ENCODE data around the gene NEDD4. TPM values are rescaled to one million over a fixed set of nuclear protein-coding genes. Genes with fewer than 3 reads are reported as not detected.
"Not testable (repeated sequence)": the region's sequence is repeated elsewhere in the genome, so short reads cannot be mapped to it uniquely, and the experiment has no call there.

The NEDD4 gene
- total and polyA plus RNA-seq, 12 donors = 2.5 to 20.5 (median 9.5) TPM

DNA sequence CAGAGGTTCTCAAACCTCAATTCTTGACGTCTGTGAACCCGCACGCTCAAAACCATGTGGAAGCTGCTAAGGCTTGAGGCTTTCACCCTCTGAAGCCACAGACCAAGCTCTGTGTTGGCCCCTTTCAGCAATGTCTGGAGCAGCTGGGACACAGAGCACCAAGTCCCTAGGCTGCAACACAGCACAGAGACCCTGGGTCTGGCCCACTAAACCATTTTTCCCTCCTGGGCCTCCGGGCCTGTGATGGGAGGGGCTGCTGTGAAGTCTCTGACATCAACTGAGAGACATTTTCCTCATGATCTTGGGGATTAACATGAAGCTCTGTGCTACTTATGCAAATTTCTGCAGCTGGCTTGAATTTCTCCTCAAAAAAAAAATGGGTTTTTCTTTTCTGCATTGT, 21.3 kb upstream of the NEDD4 start:
- Histone ChIP-seq H3K9me3 (replicated peaks in 1 of 3) (no peaks in the 10 kb centered on the region), H3K27me3 (no peaks in the 10 kb centered on the region), H3K4me3 (no peak overlapping the region), H3K27ac (no peak overlapping the region), H3K36me3 (replicated peaks in 1 of 2) (no peaks in the 10 kb centered on the region), H3K4me1 (replicated peaks in 1 of 2) (no peaks in the 10 kb centered on the region)
- 88 to 97% (median 90%) methylated on average over 4 of the region's 4 CpGs for WGBS, 4 donors
- DNase-seq = no peak
- no peak for TF ChIP-seq POLR2A (IDR thresholded peaks at IDR 0.05)
- TF ChIP-seq, protein P1, sequence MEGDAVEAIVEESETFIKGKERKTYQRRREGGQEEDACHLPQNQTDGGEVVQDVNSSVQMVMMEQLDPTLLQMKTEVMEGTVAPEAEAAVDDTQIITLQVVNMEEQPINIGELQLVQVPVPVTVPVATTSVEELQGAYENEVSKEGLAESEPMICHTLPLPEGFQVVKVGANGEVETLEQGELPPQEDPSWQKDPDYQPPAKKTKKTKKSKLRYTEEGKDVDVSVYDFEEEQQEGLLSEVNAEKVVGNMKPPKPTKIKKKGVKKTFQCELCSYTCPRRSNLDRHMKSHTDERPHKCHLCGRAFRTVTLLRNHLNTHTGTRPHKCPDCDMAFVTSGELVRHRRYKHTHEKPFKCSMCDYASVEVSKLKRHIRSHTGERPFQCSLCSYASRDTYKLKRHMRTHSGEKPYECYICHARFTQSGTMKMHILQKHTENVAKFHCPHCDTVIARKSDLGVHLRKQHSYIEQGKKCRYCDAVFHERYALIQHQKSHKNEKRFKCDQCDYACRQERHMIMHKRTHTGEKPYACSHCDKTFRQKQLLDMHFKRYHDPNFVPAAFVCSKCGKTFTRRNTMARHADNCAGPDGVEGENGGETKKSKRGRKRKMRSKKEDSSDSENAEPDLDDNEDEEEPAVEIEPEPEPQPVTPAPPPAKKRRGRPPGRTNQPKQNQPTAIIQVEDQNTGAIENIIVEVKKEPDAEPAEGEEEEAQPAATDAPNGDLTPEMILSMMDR (IDR thresholded peaks at IDR 0.05) = no peak
- intact Hi-C loops (cut with DNase I) = no loop called here

DNA sequence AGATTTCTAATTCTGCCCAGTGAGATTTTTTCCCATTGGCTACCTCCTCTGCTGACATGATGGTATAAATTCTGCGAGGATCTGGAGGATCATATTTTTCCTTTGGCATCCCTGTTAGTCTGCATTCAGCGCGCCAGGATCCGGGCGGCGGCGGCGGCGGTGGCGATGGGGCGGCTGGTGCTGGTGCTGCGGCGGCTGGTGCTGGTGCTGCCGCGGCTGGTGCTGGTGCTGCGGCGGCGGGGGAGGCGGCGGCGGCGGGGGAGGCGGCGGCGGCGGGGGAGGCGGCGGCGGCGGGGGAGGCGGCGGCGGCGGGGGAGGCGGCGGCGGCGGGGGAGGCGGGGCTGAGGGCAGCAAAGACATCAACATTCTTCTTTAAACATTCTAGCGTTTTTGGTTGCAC, 13.6 kb upstream of the NEDD4 start:
- H3K9me3 ChIP-seq (replicated peaks in 1 of 3); H3K4me1 ChIP-seq (replicated peaks in 1 of 2); H3K36me3 ChIP-seq (replicated peaks in 1 of 2); H3K27me3 ChIP-seq; intact Hi-C loops (cut with DNase I); H3K27ac ChIP-seq: not testable (repeated sequence)
- DNase-seq = peak in 3 of 7 donors; percentile 10 to 26 (median 23)
- 53 to 91% (median 61%) methylated on average over 7 to 40 of the region's 40 CpGs for WGBS, 4 donors
- H3K4me3 ChIP-seq = peak overlapping the region in 1 of 4 donors; percentile 32

DNA sequence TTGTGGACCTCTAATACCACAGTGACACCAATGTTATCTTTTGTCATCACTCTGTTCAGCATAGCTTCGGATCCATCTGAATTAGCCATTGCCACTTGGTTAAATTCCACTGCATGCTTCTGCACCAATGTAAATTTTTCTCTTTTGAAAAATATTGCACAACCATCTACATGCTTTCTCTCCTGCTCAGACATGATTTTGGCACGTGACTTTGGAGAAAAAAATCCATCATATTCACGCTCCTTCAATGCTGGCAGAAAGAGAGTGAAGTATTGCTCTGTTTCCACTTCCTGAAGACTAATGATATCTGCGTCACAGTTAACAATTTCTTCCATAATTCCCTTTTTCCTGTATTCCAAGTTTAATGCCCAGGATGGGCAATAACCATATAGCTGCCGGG, 13.0 kb upstream of the NEDD4 start:
- H3K9me3 ChIP-seq (replicated peaks in 1 of 3); DNase-seq; intact Hi-C loops (cut with DNase I); H3K27me3 ChIP-seq; H3K4me3 ChIP-seq; H3K27ac ChIP-seq; H3K36me3 ChIP-seq (replicated peaks in 1 of 2); H3K4me1 ChIP-seq (replicated peaks in 1 of 2): not testable (repeated sequence)
- 72 to 80% (median 75%) methylated on average over 5 of the region's 5 CpGs for WGBS, 4 donors

DNA sequence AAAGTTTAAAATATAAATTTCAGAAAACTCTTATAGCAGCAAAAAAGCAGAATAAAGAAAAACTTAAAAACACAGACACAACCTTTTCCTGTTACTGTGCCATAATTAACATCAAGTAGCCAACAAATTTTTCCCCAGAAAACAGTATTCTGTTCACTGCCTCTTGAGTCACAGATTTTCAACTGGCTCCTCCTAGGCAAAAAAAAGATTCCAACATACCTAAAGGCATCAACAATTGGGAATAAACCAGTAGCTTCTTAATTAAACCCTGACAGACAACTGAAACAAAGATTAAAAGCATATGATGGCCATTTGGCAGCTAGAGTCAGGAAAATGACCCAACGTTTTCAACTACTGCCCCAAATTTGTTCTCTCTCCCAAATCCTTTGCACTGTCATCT, 10.9 kb upstream of the NEDD4 start:
- H3K9me3 ChIP-seq (replicated peaks in 1 of 3); H3K27me3 ChIP-seq; intact Hi-C loops (cut with DNase I); H3K36me3 ChIP-seq (replicated peaks in 1 of 2); H3K27ac ChIP-seq; H3K4me3 ChIP-seq; DNase-seq; H3K4me1 ChIP-seq (replicated peaks in 1 of 2): not testable (repeated sequence)
- 44 to 60% (median 52%) methylated on average over 1 of the region's 1 CpG for WGBS, 4 donors

DNA sequence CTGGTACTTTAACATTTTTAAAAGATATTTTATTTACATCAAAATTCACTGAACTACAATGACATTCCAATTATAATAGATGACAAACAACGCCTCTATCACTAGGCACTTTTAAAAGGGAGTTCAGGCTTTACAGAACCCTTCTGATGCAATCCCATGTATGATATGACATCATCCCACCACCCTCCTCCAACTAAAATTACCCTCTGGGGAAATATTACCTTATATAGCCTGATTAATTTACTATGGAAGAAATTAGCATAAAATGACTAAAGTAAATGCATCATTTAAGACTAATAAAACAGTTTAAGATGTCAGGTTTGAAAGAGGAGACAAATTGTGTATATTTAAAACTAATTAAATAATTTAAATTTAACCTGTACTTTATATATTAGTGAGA, 10.4 kb upstream of the NEDD4 start:
- 78 to 100% methylated on average over 1 of the region's 1 CpG; no CpG with 5 or more reads in 2 of the 4 donors for WGBS, 4 donors
- H3K9me3 ChIP-seq (replicated peaks in 1 of 3); DNase-seq; H3K4me1 ChIP-seq (replicated peaks in 1 of 2); H3K36me3 ChIP-seq (replicated peaks in 1 of 2); H3K27ac ChIP-seq; intact Hi-C loops (cut with DNase I); H3K4me3 ChIP-seq; H3K27me3 ChIP-seq: not testable (repeated sequence)

DNA sequence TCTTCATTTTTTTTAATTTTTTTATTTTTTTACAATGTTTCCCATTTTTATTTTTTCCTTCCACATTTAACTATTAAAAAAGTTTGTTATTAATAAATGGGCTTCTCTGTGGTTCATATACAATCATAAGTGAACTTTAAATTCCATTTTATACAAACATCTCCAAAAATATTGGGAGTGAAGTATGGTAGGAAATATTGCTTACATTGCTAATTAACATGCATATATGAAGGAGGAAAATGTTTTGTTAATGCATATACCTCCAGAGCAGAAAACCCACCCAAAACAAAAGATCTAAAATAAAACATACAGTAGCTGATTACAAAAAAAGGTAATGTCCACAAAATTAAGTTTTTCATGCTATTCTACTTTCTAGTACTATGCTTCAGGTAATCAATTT, 9.9 kb upstream of the NEDD4 start:
- H3K9me3 ChIP-seq (replicated peaks in 1 of 3); H3K4me1 ChIP-seq (replicated peaks in 1 of 2); DNase-seq; H3K36me3 ChIP-seq (replicated peaks in 1 of 2); H3K27ac ChIP-seq; H3K27me3 ChIP-seq; H3K4me3 ChIP-seq; intact Hi-C loops (cut with DNase I): not testable (repeated sequence)

DNA sequence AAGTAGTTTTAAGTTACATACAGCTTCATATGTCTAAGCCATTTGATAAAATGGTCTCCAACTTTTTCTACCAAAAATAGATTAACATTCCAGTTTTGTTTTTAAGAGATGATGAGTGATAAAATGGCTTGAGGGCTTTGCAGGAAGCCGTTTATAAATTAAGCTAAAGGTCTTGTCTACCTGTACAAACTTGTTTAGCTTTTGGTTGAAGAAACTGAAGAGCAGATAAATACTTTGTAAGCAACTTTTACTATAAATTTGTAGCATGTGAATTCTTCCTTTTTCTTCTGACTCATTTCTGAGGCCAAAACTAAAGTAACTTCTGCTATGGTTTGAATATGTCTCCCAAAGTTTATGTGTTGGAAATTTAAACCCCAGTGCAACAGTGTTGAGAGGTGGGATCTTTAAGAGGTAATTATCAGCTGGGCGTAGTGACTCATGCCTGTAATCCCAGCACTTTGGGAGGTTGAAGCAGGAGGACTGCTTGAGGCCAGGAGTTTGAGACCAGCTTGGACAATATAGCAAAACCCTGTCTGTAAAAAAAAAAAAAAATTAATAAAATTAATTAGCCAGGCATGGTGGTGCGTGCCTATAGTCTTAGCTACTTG, 8.2 kb upstream of the NEDD4 start:
- H3K36me3 ChIP-seq (replicated peaks in 1 of 2) = no peaks in the 10 kb centered on the region
- intact Hi-C loops (cut with DNase I) = no loop called here
- WGBS, 4 donors = 83 to 87% (median 86%) methylated on average over 3 of the region's 3 CpGs
- H3K4me1 ChIP-seq (replicated peaks in 1 of 2) = no peaks in the 10 kb centered on the region
- DNase-seq = no peak
- no peaks in the 10 kb centered on the region for H3K9me3 ChIP-seq (replicated peaks in 1 of 3)
- TF ChIP-seq POLR2A (IDR thresholded peaks at IDR 0.05) = no peak
- TF ChIP-seq, protein P1 (IDR thresholded peaks at IDR 0.05) = no peak
- no peak overlapping the region for H3K4me3 ChIP-seq
- H3K27ac ChIP-seq = no peak overlapping the region
- no peaks in the 10 kb centered on the region for H3K27me3 ChIP-seq
